Urothelium cell line (cell line): ENCODE results near the gene CDK6.
"Not testable (repeated sequence)": the region's sequence is repeated elsewhere in the genome, so short reads cannot be mapped to it uniquely, and the experiment has no call there.

Experiments used
- DNase-seq: peaks from one replicate; pipeline ENCODE4 v3.0.0; 2011; ENCODE audit warnings: low spot score, mixed read lengths
- FAIRE-seq: peaks from 2 replicates; lab custom pipeline; 2011; peaks lifted over from hg19 to GRCh38; lab: Jason Lieb, UNC

CDK6 gene

GRCh38 chr7:92608380-92609322 is 227.7 kb downstream of the CDK6 start:
- no peak for DNase-seq
- FAIRE-seq: no peak

GRCh38 chr7:92606985-92607384 is 229.4 kb downstream of the CDK6 start:
- FAIRE-seq: no peak
- DNase-seq: no peak

GRCh38 chr7:92604517-92604916 is 231.9 kb downstream of the CDK6 start:
- FAIRE-seq, DNase-seq: not testable (repeated sequence)

DNA sequence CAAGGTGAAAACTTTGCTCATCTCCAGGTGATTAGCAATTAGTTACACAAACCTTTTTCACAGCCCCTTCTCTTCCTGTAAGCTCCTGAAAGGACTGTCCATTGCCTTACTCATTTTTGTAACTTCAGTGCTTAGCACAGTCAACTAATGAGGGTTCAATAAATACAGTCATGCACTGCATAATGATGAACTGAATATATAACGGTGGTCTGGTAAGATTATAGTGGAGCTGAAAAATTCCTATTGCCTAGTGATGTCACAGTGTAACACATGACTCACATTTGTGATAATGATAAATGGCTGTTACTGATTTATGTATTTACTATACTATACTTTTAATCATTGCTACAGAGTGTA is 233.3 kb downstream of the CDK6 start:
- no peak for DNase-seq
- FAIRE-seq: no peak

DNA sequence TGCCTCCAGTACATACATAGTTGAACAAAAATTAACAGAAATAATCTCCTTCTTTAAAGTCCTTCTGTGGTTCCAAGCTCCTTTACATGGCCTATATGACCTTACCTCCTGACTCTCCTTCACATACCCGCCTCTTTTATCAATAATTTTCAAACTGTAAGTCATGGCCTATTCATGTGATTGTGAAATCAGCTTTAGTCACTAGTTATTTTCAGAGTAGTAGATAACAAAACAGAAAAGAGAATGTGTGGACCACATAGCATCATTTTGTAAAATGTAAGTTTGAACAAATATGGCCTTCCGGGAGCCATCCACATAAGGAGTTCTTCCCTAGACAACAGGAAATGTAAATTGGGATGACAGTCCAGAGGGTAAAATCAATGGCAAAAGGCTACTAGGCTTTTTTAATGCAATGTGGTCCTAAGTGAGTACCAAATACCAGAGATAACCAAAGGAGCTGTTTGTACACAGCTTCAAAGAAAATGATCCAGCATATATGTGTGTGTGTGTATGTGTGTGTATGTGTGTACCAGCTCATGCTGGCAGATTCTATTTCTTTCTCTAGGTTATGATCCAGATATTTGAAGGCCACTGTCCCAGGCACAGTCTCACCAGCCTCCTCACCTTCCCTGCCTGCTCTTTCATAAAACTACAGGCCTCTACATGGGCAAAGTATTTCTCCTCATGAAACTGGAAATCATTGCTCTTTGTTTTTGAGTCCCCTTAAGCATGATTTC is 233.9 kb downstream of the CDK6 start:
- DNase-seq: no peak
- FAIRE-seq: no peak

DNA sequence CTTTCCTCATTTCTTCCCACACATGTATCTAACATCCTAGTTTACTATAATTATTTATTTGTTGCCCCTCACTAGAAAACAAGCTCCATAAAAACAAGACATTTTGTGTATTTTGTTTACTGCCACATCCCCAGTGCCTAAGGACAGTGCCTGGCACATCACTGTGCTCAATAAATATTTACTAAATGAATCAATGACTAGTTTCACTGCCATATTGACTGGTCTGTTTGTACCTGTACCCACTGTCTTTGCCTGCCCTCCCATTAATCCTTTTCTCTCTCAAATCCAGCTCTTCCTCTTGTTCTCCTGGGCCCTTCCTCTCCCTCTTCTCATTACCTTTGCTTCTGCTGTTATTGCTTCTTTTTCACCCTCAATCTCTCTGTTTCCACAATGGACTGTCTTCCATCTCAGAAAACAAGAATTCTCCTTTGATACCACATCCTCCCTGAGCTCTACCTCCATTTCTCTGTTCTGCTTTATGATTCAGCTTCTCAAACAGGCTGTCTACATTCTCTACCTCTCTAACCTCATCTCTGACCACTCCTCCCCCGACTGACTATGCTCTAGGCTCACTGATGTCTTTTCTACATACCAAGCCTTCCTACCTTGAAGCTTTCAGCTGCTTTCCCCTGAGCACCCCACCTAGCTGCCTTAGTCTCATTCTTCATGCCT is 237.9 kb downstream of the CDK6 start:
- FAIRE-seq: no peak
- no peak for DNase-seq

- DNase-seq: peak; percentile 68
These were observed 241.1 kb downstream of the CDK6 start for GRCh38 chr7:92595281-92595680.

DNA sequence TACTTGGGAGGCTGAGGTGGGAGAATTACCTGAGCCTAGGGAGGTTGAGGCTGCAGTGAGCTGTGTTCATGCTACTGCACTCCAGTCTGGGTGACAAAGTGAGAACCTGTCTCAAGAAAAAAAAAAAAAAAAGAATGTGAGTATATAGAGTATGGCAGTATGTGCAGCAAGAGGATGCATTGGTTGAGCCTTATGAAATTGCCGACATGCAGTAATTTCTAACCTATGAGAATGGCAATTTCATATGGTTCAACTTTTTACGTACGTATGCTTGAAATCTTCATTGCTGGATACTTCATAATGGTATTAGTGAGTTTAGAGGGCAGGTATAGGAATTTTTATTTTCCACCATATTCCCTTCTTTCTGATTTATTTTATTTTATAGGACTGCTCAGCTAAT is 241.6 kb downstream of the CDK6 start:
- FAIRE-seq (no peak), DNase-seq (no peak)

More at GRCh38 chr7:92595281-92595680, 241.1 kb downstream of the CDK6 start:
- no peak for FAIRE-seq

GRCh38 chr7:92590711-92591310 is 245.6 kb downstream of the CDK6 start:
- FAIRE-seq: no peak
- DNase-seq: no peak

DNA sequence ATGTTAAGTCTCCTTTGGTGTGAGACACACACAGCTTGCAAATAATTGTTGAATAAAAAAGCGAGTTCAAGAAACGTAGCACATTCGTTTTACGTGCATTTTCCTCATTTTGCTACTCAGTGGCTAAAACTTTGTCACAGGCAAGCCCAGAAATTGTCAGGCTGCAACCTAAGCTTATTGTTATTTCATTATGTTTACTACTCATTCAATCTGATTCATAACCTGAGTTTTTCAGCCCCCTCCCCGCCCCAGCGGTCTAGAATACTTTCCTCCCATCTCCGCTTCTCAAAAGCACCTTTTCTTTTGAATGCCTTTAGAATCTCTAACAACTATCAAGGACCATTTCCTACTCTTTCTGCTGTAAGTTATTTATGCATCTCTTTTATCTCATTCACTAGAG is 247.3 kb downstream of the CDK6 start:
- DNase-seq (no peak), FAIRE-seq (no peak)

DNA sequence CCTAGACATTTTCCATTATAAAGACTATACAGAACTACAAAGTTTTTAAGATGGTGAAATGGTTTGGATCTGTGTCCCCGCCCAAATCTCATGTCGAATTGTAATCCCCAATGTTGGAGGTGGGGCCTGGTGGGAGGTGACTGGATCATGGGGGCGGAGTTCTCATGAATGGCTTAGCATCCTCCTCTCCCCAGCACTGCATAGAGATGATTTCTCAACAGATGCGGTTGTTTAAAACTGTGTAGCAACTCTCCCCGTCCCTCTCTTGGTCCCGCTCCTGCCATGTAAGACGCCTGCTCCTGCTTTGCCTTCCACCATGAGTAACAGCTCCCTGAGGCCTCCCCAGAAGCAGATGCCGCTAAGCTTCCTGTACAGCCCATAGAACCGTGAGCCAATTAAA is 247.8 kb downstream of the CDK6 start:
- DNase-seq: no peak
- FAIRE-seq: no peak

DNA sequence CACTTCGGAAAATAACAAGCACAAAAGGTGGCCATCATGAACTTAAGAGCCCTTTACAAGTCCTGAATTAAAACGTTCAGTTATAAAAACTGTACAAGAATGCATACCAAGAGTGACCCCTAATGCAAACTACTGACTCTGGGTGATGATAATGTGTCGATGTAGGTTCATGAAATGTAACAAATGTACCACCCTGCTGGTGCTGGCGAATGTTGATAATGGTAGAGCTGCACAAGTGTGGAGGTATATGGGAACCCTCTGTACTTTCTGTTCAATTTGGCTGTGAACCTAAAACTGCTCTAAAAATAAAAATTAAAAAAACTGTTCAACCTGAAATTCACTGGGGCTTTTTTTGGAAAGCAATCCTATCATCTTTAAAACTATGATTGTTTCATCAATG is 249.5 kb downstream of the CDK6 start:
- FAIRE-seq: no peak
- DNase-seq: no peak

GRCh38 chr7:92586403-92586802 is 250.0 kb downstream of the CDK6 start:
- DNase-seq: no peak
- no peak for FAIRE-seq

DNA sequence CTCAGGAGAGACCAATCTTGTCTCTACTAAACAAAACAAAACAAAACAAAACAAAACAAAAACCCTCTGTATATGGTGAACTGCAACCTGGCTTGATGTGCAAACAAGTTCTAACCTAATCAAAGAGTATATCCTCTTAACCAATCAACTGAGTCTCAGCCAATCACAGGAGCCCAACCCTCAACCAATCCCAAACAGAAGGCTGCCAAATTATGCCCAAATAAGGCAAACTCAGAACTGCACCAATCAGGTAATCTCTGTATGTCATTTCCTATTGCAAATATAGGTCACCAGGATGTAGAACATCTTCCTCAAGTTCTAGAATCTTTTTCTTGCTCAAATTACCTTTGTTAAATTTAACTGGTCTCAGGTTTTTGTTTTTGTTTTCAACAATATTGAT is 251.4 kb downstream of the CDK6 start:
- no peak for FAIRE-seq
- no peak for DNase-seq

- DNase-seq (no peak), FAIRE-seq (no peak)
These were observed 253.4 kb downstream of the CDK6 start for GRCh38 chr7:92582948-92583347.

DNA sequence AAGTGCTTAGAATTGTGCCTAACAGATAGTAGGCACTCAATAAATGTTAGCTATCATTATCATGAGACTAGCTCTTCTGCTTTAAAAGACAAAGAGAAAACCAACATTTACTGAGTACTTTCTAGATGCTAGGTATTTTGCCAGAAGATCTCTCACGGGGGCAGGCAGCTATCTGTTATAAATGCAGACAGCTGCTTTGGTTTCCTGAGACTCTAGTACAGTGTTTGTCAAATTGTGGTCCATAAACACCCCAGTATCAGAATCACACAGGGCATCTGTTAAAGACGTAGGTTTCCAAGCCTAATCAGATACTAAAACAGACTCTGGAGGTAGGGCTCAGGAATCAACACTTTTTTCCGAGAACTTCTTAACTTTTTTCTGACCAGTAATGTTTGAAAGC is 260.1 kb downstream of the CDK6 start:
- FAIRE-seq: no peak

DNA sequence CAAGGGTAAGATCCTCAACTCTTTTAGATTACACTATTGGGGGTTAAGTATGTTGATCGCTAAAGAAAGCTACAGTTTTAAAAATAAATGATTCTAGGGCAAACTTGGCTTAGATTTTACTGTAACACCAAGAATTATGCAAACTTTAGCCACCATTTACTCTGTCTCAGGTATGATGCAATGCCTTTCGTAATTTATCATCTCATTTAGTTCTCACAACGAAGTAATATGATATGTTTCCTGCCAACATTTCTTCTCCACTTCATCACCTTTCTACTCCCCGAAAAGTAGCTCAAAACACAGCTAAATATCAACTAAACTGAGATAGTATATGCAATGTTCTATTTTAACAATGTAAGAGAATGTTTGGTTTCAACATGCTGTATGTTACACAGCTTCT is 267.2 kb downstream of the CDK6 start:
- DNase-seq: no peak
- peak; percentile 40 for FAIRE-seq

More for the DNA sequence above, 260.1 kb downstream of the CDK6 start:
- no peak for DNase-seq

- FAIRE-seq (no peak), DNase-seq (no peak)
These were observed 268.9 kb downstream of the CDK6 start for GRCh38 chr7:92567460-92567859.

GRCh38 chr7:92563345-92563744 is 273.0 kb downstream of the CDK6 start:
- FAIRE-seq: no peak

GRCh38 chr7:92560602-92561001 is 275.8 kb downstream of the CDK6 start:
- FAIRE-seq: no peak
- DNase-seq: no peak

More at GRCh38 chr7:92563345-92563744, 273.0 kb downstream of the CDK6 start:
- DNase-seq: no peak

DNA sequence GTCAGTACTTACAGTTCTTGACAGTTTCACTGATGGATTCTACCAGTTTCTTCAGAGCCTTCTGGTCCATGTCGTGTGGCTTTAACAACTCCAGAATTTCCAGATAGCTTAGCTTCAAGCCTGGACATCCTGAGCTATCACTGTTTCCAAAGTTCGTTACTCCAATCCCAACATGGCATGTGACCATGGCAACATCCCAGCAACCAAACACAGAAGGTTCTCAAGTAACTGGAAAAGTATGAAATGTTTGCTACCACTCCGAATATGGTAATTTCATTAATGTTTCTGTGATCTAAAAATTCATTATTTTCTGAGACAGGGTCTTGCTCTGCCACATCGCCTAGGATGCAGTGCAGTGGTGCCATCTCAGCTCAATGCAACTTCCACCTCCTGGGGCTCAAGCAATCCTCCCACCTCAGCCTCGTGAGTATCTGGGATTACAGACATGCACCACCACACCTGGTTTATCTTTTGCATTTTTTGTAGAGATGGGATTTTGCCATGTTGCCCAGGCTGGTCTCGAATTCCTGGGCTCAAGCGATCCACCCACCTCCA is 278.5 kb downstream of the CDK6 start:
- no peak for FAIRE-seq
- no peak for DNase-seq
